Kidney glomerular epithelial cell (primary cell): ENCODE results near the gene ESYT1.

Experiments used
- DNase-seq: peaks from one replicate; lab custom pipeline; 2025; lab: John Stamatoyannopoulos, UW

The ESYT1 gene

GRCh38 chr12:56188778-56189098 is 60.7 kb downstream of the ESYT1 start:
- no peak for DNase-seq

GRCh38 chr12:56189099-56189917 is 61.2 kb downstream of the ESYT1 start, which contains the start of gene SMARCC2:
Gene SMARCC2, minus strand, starts transcription at chr12:56189483. Its CDS starts 22 bp downstream, at chr12:56189461.
- DNase-seq: peak; percentile 67

GRCh38 chr12:56189918-56190694 is 62.0 kb downstream of the ESYT1 start:
- peak; percentile 78 for DNase-seq

- no peak for DNase-seq
Measured at GRCh38 chr12:56190695-56191155, 62.7 kb downstream of the ESYT1 start.

- DNase-seq: no peak
Measured at GRCh38 chr12:56192582-56192981, 64.5 kb downstream of the ESYT1 start.

GRCh38 chr12:56193025-56193578 is 65.0 kb downstream of the ESYT1 start:
- DNase-seq: peak; percentile 74
